ENCODE data around the gene DIAPH1.
A peak's percentile ranks its signal among the peaks of the same experiment; 100 is the strongest.

The DIAPH1 gene

DNA sequence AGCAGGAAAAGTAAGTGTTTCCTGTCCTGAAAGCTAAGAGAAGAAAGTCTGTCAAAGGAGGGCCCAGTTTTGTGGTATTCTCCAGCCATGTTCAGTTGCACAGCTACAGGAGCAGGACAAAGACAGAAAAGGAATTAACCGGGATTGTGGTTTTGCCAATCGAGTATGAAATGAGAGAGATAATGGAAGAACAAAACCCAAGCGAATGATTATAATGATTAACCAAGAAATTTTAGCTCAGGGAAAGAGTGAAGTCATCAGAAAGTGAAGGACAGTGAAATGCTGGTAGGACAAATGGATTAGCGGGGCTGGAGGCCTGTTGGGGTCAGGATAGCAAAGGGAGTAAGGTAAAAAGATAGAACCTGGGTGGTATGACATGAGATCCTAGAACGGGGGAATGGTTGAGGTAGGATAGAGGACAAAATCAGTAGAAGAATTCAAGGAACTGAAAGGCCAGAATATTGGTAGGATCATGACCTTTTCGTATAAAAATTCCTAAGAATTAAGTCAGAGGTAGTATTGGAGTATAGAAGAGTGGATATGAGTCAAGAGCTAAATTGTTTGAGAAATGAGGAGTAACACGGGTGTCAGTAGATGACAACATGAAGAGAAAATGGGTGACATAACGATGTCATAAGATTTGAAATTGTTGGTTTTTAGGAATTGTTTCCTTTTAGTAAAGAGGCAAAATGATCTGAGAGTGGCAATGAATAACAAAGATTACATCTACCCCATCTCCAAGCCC is 52.8 kb downstream of the DIAPH1 start:
- no peak for DNase-seq

DNA sequence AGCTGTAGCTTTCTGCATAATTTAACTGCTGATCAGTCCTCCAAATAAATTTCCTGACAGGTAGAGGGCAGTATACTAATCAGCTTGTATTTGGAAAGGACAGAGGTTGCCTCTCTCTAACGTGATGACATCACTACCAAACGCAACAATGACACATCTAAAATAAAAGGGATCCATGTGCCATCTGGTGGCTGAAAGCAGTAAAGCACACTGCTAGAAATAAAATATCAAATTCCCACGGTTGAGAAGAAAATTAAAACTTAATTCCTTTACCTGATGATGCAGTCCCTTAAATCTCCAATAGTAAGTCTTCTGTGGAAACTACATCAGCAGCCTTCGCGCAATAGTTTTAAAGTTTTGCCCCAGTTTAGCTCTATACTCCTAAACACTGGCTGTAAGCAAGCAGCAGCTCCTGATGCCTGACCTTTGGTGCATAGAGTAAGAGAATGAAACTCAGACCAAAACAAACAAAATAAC is 54.5 kb downstream of the DIAPH1 start:
- peak in 44 of 56 donors; percentile 2 to 89 (median 36) for DNase-seq

DNA sequence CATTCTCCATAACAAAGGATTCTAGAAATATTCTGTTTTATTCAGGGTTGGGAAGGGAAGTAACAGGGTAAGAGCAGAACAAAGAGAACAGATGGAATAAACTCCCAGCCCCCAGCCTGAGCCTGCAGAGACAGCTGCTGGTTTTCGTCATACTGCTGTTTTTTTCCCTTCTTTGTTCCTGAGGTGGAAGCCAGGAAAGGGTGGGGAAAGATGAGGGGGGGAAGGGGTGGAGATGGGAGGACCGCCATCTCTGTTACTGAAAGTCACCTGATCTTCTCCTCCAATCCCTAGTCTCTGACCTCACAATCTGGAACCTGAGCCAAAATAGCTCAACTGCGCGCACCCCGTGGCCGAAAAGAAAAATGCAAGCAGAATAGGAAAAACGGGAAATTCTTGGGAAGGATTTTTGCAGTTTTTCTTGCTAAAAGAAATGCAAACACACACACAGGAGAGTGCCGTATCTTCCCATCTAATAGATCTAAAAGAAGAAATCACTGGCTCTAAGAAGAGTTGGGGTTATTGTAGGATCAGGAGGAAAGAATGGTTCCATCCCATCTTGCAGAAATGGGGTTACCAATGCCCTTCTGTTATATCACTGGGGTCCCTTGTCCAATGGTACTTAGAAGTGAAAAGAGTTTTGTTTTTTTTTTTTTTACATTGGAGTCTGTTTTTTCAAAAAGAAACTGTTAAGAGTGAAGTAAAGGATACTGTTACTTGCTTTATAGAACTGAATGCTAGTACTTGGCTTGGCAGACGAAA is 57.9 kb downstream of the DIAPH1 start:
- DNase-seq, result peak; percentile 18 to 94 (median 79)

DNA sequence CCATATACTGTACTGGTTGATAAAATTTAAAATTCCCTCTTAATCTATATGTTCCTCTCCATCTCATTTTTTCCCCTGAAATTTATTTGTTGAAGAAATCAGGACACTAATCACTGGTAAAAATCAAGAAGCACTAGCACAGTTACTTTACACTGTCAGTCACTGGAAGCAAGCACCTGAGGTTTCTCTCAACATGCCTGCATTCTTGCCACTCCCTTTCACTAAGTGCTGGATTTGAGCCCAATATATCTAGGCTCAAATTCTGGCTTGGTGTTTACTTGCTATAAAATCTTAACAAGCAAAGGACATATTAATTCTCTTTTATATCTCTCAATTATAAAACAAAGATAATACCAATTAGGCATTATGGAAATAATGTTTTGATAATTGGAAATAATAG is 58.6 kb downstream of the DIAPH1 start:
- DNase-seq, result peak in 1 of 56 donors; percentile 7

DNA sequence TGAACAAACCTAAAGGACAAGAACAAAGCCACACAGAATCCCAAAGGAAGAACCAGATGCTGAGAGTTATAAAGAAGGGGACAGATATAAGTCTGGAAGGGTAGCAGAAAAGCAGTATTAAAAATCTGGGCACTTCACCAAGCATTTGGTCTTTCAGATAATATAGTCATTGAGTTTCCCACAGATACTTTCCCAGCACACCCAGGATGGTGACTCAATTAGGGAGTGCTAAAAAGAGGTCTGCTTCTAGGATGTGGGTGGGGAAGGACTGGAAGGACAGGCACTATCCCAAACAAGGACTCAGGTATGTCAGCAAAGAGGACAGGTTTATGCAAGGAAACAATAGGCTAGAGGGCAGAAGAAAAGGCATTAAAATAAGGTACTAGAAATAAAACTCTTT is 59.3 kb downstream of the DIAPH1 start:
- DNase-seq, result no peak

DNA sequence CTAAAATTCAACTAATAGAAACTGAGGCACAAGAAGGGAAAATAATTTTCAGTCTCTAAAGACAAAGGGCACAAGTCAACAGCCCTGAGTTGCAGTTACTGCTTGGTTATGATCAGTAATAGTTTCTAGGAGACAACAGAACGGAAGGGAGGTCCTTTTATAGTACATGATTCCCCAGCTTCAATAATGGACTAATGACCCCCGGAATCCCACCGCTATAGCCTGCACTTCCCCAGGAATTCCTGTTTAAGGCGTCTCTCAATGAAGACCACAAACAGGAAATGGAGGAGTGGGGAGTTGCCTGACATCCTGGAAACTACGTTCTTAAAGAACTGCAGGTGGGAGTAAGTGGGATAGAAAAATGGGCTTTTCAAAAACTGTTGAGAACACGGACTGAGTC is 60.6 kb downstream of the DIAPH1 start:
- peak in 5 of 56 donors; percentile 2 to 24 (median 12) for DNase-seq

DNA sequence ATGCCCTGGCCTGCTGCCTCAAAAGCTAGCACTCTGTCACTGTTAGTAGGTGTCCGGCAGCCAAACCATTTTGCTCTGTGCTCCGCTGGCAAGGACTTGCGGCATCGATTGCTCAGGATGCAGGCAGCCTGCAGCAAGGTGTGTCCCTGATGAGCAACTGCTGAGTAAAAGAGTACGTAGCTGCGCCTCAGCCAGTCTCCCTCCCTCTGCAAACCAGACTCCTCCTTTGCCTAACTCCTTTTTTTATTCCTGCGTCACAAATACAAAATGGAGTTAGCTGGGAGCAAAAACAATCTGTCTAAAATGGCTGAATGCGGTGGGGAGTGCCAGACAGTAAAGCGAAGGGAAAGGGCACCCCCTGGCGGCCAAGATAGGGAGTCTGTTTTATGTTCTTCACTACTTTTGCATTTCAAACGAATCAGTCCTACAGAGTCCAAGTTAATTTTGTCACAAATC is 61.1 kb downstream of the DIAPH1 start:
- peak; percentile 35 to 97 (median 86) for DNase-seq

DNA sequence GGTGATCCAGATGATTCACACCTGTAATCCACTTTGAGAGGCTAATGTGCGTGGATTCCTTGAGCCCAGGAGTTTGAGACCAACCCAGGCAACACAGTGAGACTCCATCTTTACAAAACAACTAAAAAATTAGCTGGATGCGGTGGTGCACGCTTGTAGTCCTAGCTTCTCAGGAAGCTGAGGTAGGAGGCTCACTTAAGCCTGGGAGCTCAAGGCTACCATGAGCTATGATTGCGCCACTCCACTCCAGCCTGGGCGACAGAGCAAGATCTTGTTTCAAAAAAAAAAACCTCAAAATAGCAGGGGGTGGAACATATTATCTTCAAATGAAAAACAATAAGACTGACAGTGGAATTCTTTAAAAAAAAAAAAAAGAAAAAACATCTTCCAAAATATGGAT is 70.9 kb downstream of the DIAPH1 start:
- no peak for DNase-seq

DNA sequence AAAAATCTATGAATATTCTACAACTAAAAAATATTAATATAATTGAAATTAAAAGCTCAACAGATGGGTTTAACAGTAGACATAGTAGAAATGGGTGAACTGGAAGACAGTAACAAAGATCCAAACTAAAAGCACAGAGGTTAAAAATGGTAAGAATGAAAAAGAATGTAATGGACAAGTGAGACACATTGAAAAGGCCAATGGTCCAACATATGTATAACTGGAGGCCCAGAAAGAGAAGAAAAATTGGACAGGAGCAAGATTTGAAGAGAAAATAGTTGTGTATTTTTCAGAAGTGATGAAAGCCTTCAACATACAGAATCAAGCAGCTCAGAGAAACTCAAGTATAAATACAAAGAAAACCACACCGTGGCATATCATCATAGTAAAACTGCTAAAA is 71.3 kb downstream of the DIAPH1 start:
- no peak for DNase-seq

DNA sequence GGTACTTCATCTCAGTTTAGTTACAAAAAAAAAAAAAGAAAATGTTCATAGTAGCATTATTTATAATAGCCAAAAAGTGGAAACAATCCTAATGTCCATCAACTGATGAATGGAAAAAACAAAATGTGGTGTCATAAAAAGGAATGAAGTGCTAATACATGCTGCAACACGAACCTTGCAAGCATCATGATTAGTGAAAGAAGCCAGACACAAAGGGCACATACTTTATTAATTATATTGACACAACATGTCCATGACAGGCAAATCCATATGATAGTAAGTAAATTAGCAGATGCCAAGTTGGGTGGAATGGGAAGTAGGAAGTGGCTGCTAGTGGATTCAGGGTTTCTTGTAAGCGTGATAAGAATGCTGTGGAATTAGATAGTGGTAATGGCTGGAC is 75.7 kb downstream of the DIAPH1 start:
- no peak for DNase-seq

DNA sequence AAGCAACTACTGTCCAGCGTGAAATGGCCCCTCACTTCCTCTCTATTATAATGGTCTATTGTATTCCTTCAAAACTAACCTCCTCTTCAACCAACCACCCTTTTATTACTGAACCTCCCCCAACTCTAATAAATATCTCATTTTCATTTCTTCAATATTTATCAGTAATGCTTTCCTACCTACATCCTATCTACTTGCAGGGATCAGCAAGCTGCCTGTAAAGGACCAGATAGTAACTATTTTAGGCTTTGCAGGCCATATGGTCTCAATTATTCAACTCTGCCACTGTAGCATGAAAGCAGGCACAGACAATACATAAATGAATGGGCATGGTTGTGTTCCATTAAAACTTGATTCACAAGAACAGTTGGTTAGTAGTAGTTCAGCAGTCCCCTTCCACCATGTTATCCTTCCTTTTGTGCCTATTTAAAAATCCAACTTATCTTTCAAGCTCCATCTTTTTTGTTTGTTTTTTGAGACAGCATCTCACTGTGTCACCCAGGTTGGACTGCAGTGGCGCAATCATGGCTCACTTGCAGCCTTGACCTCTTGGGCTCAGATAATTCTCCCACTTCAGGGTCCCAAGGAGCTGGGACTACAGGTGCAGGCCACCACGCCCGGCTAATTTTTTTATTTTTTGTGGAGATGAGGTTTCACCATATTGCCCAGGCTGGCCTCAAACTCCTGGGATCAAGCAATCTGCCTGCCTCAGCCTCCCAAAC is 84.1 kb downstream of the DIAPH1 start:
- no peak for DNase-seq

DNA sequence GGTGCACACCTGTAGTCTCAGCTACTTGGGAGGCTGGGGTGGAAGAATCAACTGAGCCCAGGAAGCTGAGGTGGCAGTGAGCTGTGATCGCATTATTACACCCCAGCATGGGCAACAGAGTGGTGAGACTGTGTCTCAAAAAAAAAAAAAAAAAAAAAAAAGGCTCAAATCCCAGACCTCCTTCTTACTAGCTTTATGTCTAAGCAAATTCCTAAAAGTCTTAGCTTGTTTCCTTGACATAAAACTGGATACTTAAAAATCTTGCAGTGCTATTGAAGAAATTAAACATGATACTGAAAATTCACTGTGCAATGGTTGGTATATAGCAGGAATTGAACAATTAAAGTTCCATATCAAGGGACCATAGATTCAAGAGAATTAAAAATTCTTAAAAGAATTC is 84.9 kb downstream of the DIAPH1 start:
- no peak for DNase-seq

DNA sequence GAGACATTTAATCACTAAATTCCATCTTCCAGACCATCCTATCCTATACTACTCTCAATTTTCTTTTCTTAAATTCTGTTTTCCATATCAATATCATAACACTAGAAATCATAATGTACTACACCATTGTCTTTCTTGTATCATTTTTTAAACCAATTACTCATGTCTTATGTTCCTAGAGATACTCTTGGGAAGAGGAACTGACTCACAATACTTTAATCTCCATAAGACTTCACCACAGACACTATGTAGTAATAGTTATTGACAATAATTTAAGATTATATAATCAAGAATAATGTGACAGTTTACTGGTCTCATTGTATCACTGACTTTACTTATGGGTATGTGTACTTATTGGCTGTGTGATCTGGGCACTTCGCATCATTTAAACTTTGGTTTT is 86.1 kb downstream of the DIAPH1 start:
- no peak for DNase-seq

DNA sequence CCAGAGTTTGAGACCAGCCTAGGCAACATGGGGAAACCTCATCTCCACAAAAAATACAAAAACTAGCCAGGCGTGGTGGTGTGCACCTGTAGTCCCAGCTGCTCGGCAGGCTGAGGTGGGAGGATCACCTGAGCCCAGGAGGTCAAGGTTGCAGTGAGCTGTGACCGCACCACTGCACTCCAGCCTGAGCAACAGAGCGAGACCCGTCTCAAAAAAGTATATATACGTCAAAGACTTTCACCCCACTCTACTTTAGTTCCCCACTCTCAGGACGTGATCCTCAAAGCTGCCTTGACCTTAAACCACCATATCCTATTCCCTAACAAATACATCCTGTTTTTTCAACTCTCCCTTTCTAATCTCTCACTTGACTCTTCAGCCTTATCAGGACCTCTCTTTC is 88.9 kb downstream of the DIAPH1 start:
- no peak for DNase-seq

DNA sequence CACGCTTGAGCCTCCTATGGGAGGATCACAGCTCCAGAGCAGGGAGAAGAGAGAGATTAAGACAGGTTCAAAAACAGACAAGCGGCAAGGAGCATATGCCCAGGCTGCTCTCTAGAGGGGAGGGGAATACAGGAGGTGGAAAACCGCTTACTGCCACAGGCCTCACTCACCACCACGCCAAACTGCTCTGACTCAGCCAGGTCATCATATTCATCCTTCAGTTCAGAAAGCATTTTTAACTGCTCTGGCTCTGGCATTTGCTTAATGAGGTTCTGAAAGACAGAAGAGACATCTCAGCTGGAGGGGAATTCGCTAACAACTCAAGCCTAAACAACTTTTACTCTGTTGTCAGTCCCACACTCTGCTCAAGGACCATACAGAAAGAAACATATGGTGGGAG is 89.8 kb downstream of the DIAPH1 start:
- no peak for DNase-seq

DNA sequence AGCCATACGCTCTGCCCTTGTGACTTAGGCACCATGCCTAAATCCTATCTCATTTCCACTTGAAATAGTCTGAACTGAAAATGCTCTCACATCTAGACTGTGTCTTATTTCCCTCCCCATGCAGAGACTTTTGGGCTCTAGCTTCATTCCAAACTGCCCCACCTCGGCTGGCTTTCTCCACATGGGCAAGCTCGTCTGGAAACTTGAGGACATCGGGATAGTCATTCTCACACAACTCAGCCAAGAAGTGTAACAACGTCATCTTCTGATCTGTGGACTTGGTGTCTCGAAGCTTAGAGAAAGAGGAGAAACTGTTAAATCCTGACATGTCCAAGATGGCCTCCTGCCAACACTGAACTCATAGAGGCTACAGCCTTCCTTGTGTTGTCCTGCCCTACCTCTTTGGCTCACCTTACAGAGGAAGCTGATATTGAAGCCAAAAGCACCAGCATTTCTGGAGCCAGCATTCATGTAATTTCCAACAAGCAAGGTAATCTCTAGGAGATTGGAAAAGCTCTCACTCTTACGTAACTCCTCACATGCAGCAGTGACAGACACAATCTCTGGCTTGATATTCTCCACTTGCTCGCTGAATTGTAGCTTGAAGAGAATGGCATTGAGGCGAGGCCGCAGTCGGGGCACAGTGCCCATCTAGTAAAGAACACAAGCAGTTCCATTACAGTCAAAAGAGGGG is 90.4 kb downstream of the DIAPH1 start:
- peak in 1 of 56 donors; percentile 22 for DNase-seq

DNA sequence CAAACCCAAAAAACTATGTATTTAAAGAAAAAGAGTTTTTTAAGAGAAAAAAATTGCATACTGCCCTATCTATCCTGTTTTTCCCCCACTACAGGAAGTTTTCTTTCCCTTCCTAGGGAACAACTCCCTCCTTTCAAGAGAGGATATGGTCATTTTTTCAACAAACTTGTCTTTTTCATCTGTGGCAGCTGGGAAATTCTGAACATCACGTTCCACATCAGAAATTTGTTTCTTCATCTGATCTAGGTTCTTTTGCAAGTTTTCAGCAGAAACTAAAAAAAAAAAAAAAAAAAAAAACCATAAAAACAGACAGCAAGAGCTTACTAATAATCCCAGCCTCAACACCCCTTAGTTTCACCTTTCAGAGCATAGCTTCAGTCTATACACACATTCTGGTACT is 91.4 kb downstream of the DIAPH1 start:
- no peak for DNase-seq

DNA sequence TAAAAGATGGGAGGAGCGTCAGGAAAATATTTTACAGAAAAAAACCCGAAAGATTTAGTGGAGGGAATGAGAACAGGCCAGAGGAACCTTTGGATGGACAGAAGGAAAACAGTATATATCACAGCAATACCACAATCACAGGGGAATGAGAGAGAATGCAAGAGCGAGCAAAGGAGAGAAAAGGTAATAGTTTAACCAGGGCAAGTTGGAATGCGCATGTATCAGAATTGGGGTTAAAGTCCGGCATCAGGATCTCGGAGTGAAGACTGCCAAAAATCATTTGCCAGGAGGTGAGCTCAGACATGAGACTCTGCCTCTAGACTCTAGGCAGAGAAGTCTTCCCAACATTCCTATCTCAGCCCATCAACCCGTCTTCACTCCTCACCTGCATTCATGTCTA is 93.1 kb downstream of the DIAPH1 start:
- no peak for DNase-seq

DNA sequence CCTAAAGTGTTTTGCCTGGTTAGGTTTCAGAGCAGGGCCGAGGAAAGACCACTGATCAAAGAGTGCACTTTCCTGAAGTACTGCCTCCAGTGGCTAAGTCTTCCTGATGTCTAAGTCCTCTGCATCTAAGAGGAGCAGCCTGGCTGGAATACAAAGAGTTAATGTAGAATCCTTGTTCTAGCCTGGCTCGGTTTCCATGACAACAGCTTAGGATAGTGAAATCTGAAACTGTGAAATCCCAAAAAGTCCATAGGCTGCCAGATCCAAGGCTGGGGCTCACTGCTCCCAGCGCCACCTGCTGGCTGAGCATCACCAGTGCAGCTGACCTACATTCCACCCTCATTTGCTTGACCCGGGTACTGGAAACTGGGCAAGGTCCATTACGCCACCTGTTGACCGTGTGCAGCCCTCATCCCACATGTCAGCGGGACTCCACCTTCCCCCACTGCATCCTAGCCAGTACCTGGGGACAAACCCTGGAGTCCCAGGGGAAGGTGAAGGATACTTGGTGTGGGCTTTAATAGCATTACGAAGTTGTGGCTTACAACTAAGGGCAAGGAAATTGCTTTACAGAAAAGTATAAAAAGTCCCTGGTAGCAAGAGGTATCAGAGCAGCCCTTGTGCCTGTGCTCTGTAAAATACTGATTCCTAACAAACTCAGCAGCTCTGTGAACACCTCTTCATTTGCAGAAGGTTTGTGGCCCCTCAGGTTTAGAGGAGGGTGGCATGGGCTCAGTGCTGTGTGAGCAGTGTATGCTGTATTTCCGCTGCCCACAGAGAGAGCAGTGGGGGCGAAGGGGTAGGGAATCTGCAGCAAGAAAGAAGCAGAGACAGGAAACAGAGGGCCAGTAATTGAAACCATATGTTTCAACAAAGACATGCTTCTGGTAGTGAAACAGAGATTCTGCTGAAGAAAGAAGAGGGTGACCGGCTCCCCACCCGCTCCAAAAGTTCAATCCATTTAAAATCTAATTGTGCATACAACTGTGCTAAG is 93.9 kb downstream of the DIAPH1 start:
- DNase-seq, result peak in 54 of 56 donors; percentile 25 to 88 (median 72)

DNA sequence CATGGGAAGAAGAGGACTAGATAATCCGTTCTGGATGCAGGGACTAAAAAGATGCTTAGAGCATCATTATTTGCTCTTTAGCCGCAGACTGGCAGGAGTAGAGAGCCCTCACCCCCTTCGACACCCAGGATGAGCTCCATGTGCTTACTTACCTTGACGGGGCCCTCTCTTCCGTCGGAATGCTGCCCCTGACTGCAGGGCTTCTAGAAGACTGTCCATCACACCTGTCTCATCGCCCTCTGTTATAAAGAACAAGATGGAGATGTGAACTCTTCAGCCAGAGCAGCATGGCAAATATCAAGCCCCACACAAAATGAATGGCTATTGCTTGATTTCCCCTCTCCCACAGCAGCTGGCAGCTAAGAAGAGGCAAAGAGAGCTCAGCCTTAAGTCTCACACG is 94.8 kb downstream of the DIAPH1 start:
- no peak for DNase-seq
